Measurements from ENCODE around the gene SYNJ1. TPM values are rescaled to one million over a fixed set of nuclear protein-coding genes. Genes with fewer than 3 reads are reported as not detected.

The SYNJ1 gene
- total RNA-seq, 1 donor from 2014 or later: 4.1 TPM

DNA sequence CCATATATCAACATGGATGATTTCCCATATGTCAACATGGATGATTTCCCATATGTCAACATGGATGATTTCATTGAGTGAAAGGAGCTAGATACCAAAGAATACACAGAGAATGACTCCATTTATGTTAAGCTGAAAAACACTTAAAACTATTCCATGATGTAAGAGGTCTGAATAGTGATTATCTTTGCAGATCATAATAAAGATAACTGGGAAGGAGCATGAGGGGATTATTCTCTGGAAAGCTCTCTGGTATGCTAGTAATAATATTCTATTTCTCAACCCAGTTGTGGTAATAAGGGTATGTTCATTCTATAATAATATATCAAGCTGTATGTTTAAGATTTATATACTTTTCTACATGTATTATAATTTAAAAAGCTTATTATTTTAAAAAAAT lies 14.1 kb downstream of the SYNJ1 start:
- Mint-ChIP-seq H3K9me3 (peaks cover 4% of the 10 kb centered on the region), H3K36me3 (peaks cover 4% of the 10 kb centered on the region), H3K27me3 (ENCODE audit: insufficient read depth, low read depth) (no peaks in the 10 kb centered on the region), H3K4me3 (no peak overlapping the region), H3K27ac (no peak overlapping the region), H3K4me1 (peaks cover 19% of the 10 kb centered on the region)
- TF ChIP-seq EZH2 (IDR thresholded peaks at IDR 0.05) (no peak), EZH2phosphoT487 (IDR thresholded peaks at IDR 0.05) (no peak)
- TF ChIP-seq, protein P1, sequence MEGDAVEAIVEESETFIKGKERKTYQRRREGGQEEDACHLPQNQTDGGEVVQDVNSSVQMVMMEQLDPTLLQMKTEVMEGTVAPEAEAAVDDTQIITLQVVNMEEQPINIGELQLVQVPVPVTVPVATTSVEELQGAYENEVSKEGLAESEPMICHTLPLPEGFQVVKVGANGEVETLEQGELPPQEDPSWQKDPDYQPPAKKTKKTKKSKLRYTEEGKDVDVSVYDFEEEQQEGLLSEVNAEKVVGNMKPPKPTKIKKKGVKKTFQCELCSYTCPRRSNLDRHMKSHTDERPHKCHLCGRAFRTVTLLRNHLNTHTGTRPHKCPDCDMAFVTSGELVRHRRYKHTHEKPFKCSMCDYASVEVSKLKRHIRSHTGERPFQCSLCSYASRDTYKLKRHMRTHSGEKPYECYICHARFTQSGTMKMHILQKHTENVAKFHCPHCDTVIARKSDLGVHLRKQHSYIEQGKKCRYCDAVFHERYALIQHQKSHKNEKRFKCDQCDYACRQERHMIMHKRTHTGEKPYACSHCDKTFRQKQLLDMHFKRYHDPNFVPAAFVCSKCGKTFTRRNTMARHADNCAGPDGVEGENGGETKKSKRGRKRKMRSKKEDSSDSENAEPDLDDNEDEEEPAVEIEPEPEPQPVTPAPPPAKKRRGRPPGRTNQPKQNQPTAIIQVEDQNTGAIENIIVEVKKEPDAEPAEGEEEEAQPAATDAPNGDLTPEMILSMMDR (IDR thresholded peaks at IDR 0.05): no peak
- H4K20me1 ChIP-seq (ENCODE audit: low read depth): no peaks in the 10 kb centered on the region
- no peak for DNase-seq (ENCODE audit: low spot score)
- no peak overlapping the region for H3K4me3 ChIP-seq
- no peak overlapping the region for H2AFZ ChIP-seq (replicated peaks)
- no peaks in the 10 kb centered on the region for H3K27me3 ChIP-seq
- no peaks in the 10 kb centered on the region for H3K79me2 ChIP-seq (ENCODE audit: low read depth)
- H3K9ac ChIP-seq: no peak overlapping the region
- H3F3A ChIP-seq (ENCODE audit: low read depth): peaks cover 15% of the 10 kb centered on the region
- H3K4me2 ChIP-seq: no peak overlapping the region
- H3K4me1 ChIP-seq: peaks cover 21% of the 10 kb centered on the region
- no peaks in the 10 kb centered on the region for H3K9me3 ChIP-seq (ENCODE audit: low read depth)
- H3K36me3 ChIP-seq: no peaks in the 10 kb centered on the region
- H3K27ac ChIP-seq: no peak overlapping the region

DNA sequence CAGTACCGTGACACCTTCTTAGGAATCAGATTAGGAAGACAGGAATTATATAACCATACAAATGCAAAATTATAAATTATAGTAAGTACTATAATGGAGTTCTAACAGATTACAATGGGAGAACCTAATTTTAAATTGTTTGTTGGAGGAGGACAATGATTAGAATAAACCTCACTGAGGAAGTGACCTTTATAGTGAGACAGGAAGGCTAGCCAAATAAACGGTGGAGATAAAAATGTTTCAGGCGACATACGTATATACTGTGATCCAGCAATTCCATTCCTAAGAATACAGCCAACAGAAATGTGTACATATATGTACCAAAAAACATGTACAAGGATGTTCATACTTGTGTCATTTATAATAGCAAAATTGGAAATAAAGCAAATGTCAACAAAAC lies 15.2 kb downstream of the SYNJ1 start:
- no peak overlapping the region for H2AFZ ChIP-seq (replicated peaks)
- H3K9ac ChIP-seq: no peak overlapping the region
- H3K79me2 ChIP-seq (ENCODE audit: low read depth): no peaks in the 10 kb centered on the region
- no peaks in the 10 kb centered on the region for H4K20me1 ChIP-seq (ENCODE audit: low read depth)
- H3K27me3 ChIP-seq: no peaks in the 10 kb centered on the region
- Mint-ChIP-seq H3K4me3 (no peak overlapping the region), H3K36me3 (peaks cover 4% of the 10 kb centered on the region), H3K4me1 (peaks cover 9% of the 10 kb centered on the region), H3K27ac (no peak overlapping the region), H3K9me3 (peaks cover 4% of the 10 kb centered on the region), H3K27me3 (ENCODE audit: insufficient read depth, low read depth) (no peaks in the 10 kb centered on the region)
- peaks cover 12% of the 10 kb centered on the region for H3F3A ChIP-seq (ENCODE audit: low read depth)
- H3K9me3 ChIP-seq (ENCODE audit: low read depth): no peaks in the 10 kb centered on the region
- H3K4me3 ChIP-seq: no peak overlapping the region
- no peaks in the 10 kb centered on the region for H3K36me3 ChIP-seq
- H3K4me1 ChIP-seq: peaks cover 12% of the 10 kb centered on the region
- no peak overlapping the region for H3K4me2 ChIP-seq
- DNase-seq (ENCODE audit: low spot score): no peak
- TF ChIP-seq, protein P1 (IDR thresholded peaks at IDR 0.05): no peak
- TF ChIP-seq EZH2 (IDR thresholded peaks at IDR 0.05) (no peak), EZH2phosphoT487 (IDR thresholded peaks at IDR 0.05) (no peak)
- no peak overlapping the region for H3K27ac ChIP-seq

DNA sequence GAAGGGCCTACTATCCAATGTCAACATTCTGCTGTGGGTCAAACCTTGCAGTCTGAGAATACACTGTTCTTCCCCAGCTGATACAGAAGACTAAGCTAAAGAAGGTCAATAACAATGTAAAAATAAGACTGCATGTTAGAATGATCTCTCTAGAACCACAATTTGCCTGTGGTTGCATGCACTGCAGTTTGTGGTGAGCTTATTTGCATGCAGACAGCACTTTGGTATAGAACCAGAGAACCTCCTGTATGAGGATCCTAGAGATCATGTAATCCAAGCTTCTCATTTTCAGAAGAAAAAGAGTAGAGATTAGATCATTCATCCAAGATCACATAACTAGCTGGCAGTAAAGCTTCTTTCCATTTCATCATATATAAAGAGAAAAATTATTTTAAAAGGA lies 15.8 kb downstream of the SYNJ1 start:
- Mint-ChIP-seq H3K4me1 (peaks cover 5% of the 10 kb centered on the region), H3K36me3 (peaks cover 4% of the 10 kb centered on the region), H3K27ac (no peak overlapping the region), H3K27me3 (ENCODE audit: insufficient read depth, low read depth) (no peaks in the 10 kb centered on the region), H3K9me3 (peaks cover 4% of the 10 kb centered on the region), H3K4me3 (no peak overlapping the region)
- peaks cover 8% of the 10 kb centered on the region for H3F3A ChIP-seq (ENCODE audit: low read depth)
- no peaks in the 10 kb centered on the region for H4K20me1 ChIP-seq (ENCODE audit: low read depth)
- no peak overlapping the region for H3K4me3 ChIP-seq
- no peaks in the 10 kb centered on the region for H3K27me3 ChIP-seq
- no peak overlapping the region for H3K9ac ChIP-seq
- H3K4me2 ChIP-seq: no peak overlapping the region
- H3K9me3 ChIP-seq (ENCODE audit: low read depth): no peaks in the 10 kb centered on the region
- H3K36me3 ChIP-seq: no peaks in the 10 kb centered on the region
- no peaks in the 10 kb centered on the region for H3K79me2 ChIP-seq (ENCODE audit: low read depth)
- no peak overlapping the region for H2AFZ ChIP-seq (replicated peaks)
- DNase-seq (ENCODE audit: low spot score): no peak
- no peak overlapping the region for H3K27ac ChIP-seq
- peaks cover 8% of the 10 kb centered on the region for H3K4me1 ChIP-seq
- TF ChIP-seq EZH2 (IDR thresholded peaks at IDR 0.05) (no peak), EZH2phosphoT487 (IDR thresholded peaks at IDR 0.05) (no peak)
- TF ChIP-seq, protein P1 (IDR thresholded peaks at IDR 0.05): no peak

Data from neural progenitor cell (in vitro differentiated cells).